ENCODE results near the gene BST1. TPM values are rescaled to one million over a fixed set of nuclear protein-coding genes. Genes with fewer than 3 reads are reported as not detected.

Gene BST1
- total and polyA plus RNA-seq, 3 experiments from 2014 or later: 0.39 to 0.48 (median 0.44) TPM

DNA sequence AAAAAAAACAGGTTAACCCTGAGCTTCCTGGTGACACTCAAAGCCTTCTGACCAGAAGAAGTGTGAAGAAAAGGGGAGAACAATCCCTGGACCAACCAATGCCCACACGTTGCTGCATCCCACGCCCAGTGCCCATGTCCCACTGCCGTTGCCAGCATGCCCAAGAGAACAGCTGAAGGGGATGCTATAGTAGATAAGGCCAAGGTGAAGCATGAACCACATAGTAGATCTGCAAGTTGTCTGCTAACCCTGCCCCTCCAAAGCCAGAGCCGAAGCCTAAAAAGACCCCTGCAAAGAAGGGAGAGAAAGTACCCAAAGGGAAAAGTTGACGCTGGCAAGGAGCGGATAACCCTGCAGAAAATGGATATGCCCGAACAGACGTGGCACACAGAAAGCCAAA is 64.0 kb downstream of the BST1 start:
- peak overlapping the region in 6 of 7 donors; percentile 7 to 76 (median 39) for H3K4me3 Mint-ChIP-seq
- DNase-seq: no peak
- CTCF ChIA-PET: interaction anchor here (0.9 to 2.8 kb wide), 4 partner anchors 10 to 39 kb away, joined by 3 to 21 read pairs (median 4); no protein-coding TSS in a partner anchor
- Histone ChIP-seq H3K4me1 (ENCODE audit: insufficient read depth, low read length) (peaks cover 48% of the 10 kb centered on the region), H3K36me3 (ENCODE audit: insufficient read depth, low read length) (no peaks in the 10 kb centered on the region), H3K27ac (ENCODE audit: low read depth, low read length) (no peak overlapping the region), H3K27me3 (ENCODE audit: insufficient read depth, low read length, poor library complexity, severe bottlenecking) (no peaks in the 10 kb centered on the region), H3K9me3 (ENCODE audit: low read length) (no peaks in the 10 kb centered on the region), H3K4me3 (ENCODE audit: low read length) (peak overlapping the region; percentile 47)
- H3K27ac Mint-ChIP-seq: peak overlapping the region in 6 of 8 donors; percentile 18 to 83 (median 62)
- H3K27me3 Mint-ChIP-seq: peaks cover 0 to 6% of the 10 kb centered on the region in 2 donors
- POLR2A ChIA-PET: interaction anchor here (0.6 to 1.6 kb wide), 4 partner anchors 10 to 28 kb away, joined by 3 to 17 read pairs (median 5); no protein-coding TSS in a partner anchor
- H3K9me3 Mint-ChIP-seq: no peaks in the 10 kb centered on the region
- peaks cover 34 to 48% (median 44%) of the 10 kb centered on the region in 3 donors for H3K4me1 Mint-ChIP-seq
- no peaks in the 10 kb centered on the region for H3K36me3 Mint-ChIP-seq

DNA sequence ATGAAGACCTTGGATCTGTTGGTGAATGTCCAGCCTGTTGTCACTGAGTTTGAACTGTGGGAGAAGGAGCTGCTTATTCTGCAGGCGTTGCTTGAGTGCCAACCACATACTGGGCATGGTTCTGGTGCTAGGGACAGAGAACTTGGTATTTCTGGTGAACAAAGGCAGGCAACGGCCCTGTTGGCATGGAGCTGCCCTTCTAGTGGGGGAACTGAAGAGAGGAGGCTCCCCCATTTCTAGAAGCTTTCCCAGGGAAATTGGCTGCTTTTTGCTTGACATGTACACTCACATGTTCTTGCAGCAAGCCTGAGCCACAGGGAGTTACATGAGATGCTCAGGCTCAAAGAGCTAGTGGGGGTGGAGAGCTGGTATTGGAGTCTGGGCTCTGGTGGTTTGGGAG is 66.3 kb downstream of the BST1 start:
- H3K4me3 Mint-ChIP-seq: no peak overlapping the region
- Histone ChIP-seq H3K4me1 (ENCODE audit: insufficient read depth, low read length) (peaks cover 58% of the 10 kb centered on the region), H3K4me3 (ENCODE audit: low read length) (no peak overlapping the region), H3K27me3 (ENCODE audit: insufficient read depth, low read length, poor library complexity, severe bottlenecking) (no peaks in the 10 kb centered on the region), H3K27ac (ENCODE audit: low read depth, low read length) (no peak overlapping the region), H3K36me3 (ENCODE audit: insufficient read depth, low read length) (no peaks in the 10 kb centered on the region), H3K9me3 (ENCODE audit: low read length) (no peaks in the 10 kb centered on the region)
- no peak overlapping the region for H3K27ac Mint-ChIP-seq
- POLR2A ChIA-PET: no interaction called here
- no peak for DNase-seq
- H3K36me3 Mint-ChIP-seq: no peaks in the 10 kb centered on the region
- H3K9me3 Mint-ChIP-seq: no peaks in the 10 kb centered on the region
- H3K27me3 Mint-ChIP-seq: peaks cover 0 to 12% of the 10 kb centered on the region in 2 donors
- CTCF ChIA-PET: interaction anchor here (1.1 to 1.2 kb wide), 2 partner anchors 20 to 36 kb away, joined by 3 read pairs; no protein-coding TSS in a partner anchor
- peaks cover 36 to 62% (median 54%) of the 10 kb centered on the region in 3 donors for H3K4me1 Mint-ChIP-seq

DNA sequence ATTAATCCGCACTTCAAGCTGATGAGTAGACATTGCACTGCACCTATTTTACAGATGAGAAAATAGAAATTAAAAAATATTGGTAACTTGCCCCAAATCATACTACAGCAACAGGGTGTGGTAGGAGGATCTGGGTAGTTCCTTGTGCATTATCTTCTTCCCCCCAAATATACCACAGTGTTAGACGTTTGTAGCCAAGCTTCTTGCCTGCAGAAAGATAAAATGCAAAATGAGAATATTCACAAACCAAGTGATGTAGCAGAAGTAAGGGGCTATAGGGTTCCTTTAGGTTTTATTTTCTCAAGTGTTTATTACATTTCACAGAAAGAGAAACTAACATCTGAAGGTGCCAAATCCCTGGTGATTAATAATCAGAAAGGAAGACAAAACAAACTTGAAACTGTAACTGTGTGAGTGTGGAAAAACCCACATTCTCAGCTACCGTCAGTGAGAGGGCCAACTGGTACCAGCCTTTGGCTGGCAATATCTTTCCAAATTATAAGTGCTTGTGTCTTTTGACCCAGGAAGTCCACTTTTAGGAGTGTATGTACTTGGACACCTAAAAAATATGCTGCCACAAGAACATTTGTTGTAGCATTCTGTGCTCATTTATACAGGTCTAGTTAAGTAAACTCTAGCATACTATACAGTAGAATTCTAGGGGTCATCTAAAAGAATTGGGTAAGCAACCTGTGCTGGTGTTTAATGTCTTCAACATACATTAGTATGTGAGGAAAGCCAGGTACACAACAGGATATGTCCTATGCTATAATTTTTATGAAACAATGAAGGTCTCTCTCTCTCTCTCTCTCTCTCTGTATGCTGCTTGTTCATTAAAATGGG is 68.6 kb downstream of the BST1 start:
- H3K4me3 Mint-ChIP-seq: no peak overlapping the region
- H3K27ac Mint-ChIP-seq: peak overlapping the region in 1 of 8 donors; percentile 7
- CTCF ChIA-PET: interaction anchor here (1.8 kb wide), 1 partner anchor 14 kb away, joined by 5 read pairs; no protein-coding TSS in a partner anchor
- Histone ChIP-seq H3K9me3 (ENCODE audit: low read length) (no peaks in the 10 kb centered on the region), H3K36me3 (ENCODE audit: insufficient read depth, low read length) (no peaks in the 10 kb centered on the region), H3K4me1 (ENCODE audit: insufficient read depth, low read length) (peaks cover 43% of the 10 kb centered on the region), H3K27ac (ENCODE audit: low read depth, low read length) (no peak overlapping the region), H3K4me3 (ENCODE audit: low read length) (no peak overlapping the region), H3K27me3 (ENCODE audit: insufficient read depth, low read length, poor library complexity, severe bottlenecking) (no peaks in the 10 kb centered on the region)
- no peak for DNase-seq
- no peaks in the 10 kb centered on the region for H3K36me3 Mint-ChIP-seq
- peaks cover 0 to 12% of the 10 kb centered on the region in 2 donors for H3K27me3 Mint-ChIP-seq
- H3K4me1 Mint-ChIP-seq: peaks cover 20 to 42% (median 36%) of the 10 kb centered on the region in 3 donors
- POLR2A ChIA-PET: no interaction called here
- H3K9me3 Mint-ChIP-seq: no peaks in the 10 kb centered on the region

DNA sequence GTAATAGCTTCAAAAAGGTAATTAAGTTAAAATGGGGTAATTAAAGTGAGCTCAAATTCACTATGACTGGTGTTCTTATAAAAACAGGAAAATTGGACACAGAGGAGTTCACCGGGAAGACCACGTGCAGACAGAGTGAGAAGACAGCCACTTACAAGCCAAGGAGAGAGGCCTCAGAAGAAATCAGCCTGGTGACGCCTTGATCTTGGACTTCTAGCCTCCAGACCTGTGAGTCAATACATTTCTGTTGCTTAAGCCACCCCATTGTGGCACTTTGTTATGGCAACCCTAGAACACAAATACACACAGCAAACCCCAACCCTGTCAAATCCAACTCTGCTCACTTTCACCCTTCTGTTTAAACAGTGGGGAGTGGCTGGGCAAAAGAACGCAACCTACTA is 71.2 kb downstream of the BST1 start:
- peaks cover 21 to 47% (median 39%) of the 10 kb centered on the region in 3 donors for H3K4me1 Mint-ChIP-seq
- H3K27me3 Mint-ChIP-seq: peaks cover 0 to 12% of the 10 kb centered on the region in 2 donors
- H3K9me3 ChIP-seq (ENCODE audit: low read length): no peaks in the 10 kb centered on the region
- H3K4me3 Mint-ChIP-seq: no peak overlapping the region
- no peak overlapping the region for H3K27ac ChIP-seq (ENCODE audit: low read depth, low read length)
- no peaks in the 10 kb centered on the region for H3K27me3 ChIP-seq (ENCODE audit: insufficient read depth, low read length, poor library complexity, severe bottlenecking)
- ChIA-PET CTCF (interaction anchor here (1.3 to 1.6 kb wide), 2 partner anchors 18 to 32 kb away, joined by 4 read pairs; no protein-coding TSS in a partner anchor), POLR2A (no interaction called here)
- no peaks in the 10 kb centered on the region for H3K36me3 Mint-ChIP-seq
- peaks cover 28% of the 10 kb centered on the region for H3K4me1 ChIP-seq (ENCODE audit: insufficient read depth, low read length)
- DNase-seq: no peak
- no peaks in the 10 kb centered on the region for H3K9me3 Mint-ChIP-seq
- H3K36me3 ChIP-seq (ENCODE audit: insufficient read depth, low read length): no peaks in the 10 kb centered on the region
- no peak overlapping the region for H3K4me3 ChIP-seq (ENCODE audit: low read length)
- H3K27ac Mint-ChIP-seq: no peak overlapping the region

DNA sequence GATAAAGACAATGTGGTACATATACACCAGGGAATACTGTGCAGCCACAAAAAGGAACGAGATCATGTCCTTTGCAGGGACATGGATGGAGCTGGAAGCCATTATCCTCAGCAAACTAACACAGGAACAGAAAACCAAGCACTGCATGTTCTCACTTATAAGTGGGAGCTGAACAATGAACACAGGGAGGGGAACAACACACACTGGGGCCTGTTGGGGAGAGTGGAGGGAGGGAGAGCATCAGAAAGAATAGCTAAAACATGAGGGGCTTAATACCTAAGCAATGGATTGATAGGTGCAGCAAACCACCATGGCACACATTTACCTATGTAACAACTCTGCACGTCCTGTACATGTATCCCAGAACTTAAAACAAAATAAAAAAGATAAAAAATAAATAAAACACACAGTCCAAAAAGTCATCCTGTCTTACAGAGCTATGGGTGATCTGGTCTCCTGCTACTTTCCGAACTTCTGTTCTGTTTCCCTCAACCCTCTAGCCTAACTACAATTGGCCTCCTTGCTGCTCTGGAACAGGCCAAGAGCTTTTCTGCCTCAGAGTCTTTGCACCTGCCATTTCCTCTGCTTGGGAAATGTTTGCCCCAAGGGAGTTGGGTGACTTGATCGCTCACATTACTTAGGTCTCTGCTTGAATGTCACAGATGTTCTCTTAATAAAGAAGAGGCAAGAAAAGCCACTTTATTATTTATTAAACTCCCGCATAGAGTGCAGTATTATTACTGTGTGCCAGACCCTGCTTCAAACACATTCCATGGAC is 74.2 kb downstream of the BST1 start:
- peaks cover 31 to 61% (median 50%) of the 10 kb centered on the region in 3 donors for H3K4me1 Mint-ChIP-seq
- Histone ChIP-seq H3K27ac (ENCODE audit: low read depth, low read length) (no peak overlapping the region), H3K4me1 (ENCODE audit: insufficient read depth, low read length) (peaks cover 44% of the 10 kb centered on the region), H3K9me3 (ENCODE audit: low read length) (no peaks in the 10 kb centered on the region), H3K27me3 (ENCODE audit: insufficient read depth, low read length, poor library complexity, severe bottlenecking) (no peaks in the 10 kb centered on the region), H3K36me3 (ENCODE audit: insufficient read depth, low read length) (no peaks in the 10 kb centered on the region), H3K4me3 (ENCODE audit: low read length) (no peak overlapping the region)
- ChIA-PET POLR2A (no interaction called here), CTCF (interaction anchor here (0.6 to 2.0 kb wide), 4 partner anchors 19 to 773 kb away, joined by 3 to 5 read pairs (median 3); no protein-coding TSS in a partner anchor)
- DNase-seq: no peak
- H3K9me3 Mint-ChIP-seq: no peaks in the 10 kb centered on the region
- H3K27ac Mint-ChIP-seq: peak overlapping the region in 2 of 8 donors; percentile 18 to 42
- peaks cover 0 to 8% of the 10 kb centered on the region in 2 donors for H3K27me3 Mint-ChIP-seq
- H3K4me3 Mint-ChIP-seq: peak overlapping the region in 4 of 7 donors; percentile 8 to 92 (median 72)
- no peaks in the 10 kb centered on the region for H3K36me3 Mint-ChIP-seq

DNA sequence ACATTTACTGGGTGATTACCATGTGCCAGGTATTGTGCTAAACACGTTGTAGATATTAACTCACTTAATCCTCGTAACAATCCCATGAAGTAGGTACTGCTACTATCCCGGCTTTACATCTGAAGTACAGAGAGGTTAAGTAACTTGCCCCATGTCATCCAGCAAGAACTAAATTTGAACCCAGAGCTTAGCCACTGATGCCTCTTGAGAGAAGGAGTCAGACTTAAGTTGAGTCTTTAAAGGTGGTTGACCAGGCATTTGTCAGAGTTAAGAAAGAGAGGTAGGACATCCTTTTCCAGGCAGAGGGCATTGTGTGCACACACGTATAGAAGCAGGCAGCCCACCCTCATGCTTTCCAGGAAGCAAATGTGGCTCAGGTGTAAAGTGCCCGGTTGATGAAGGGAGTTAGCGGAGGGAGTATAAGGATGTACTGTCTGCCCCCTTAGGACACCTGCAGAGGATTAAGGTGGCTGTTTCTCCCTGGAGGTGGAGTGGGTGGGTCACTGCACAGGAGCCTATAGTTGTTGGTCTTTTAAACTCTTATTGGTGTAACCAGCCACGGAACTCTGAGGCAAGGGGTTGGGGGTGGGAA is 74.9 kb downstream of the BST1 start:
- POLR2A ChIA-PET: no interaction called here
- no peak overlapping the region for H3K27ac ChIP-seq (ENCODE audit: low read depth, low read length)

More for the DNA sequence above, 74.9 kb downstream of the BST1 start:
- H3K36me3 Mint-ChIP-seq: no peaks in the 10 kb centered on the region
- H3K27me3 ChIP-seq (ENCODE audit: insufficient read depth, low read length, poor library complexity, severe bottlenecking): no peaks in the 10 kb centered on the region
- H3K9me3 Mint-ChIP-seq: no peaks in the 10 kb centered on the region
- H3K36me3 ChIP-seq (ENCODE audit: insufficient read depth, low read length): no peaks in the 10 kb centered on the region
- peak overlapping the region; percentile 58 for H3K4me3 ChIP-seq (ENCODE audit: low read length)
- peak overlapping the region in 6 of 8 donors; percentile 18 to 84 (median 38) for H3K27ac Mint-ChIP-seq
- no peak for DNase-seq
- CTCF ChIA-PET: interaction anchor here (0.6 to 2.0 kb wide), 4 partner anchors 20 to 774 kb away, joined by 3 to 5 read pairs (median 3); no protein-coding TSS in a partner anchor
- H3K27me3 Mint-ChIP-seq: peaks cover 0 to 10% of the 10 kb centered on the region in 2 donors
- no peaks in the 10 kb centered on the region for H3K9me3 ChIP-seq (ENCODE audit: low read length)
- peaks cover 34 to 61% (median 44%) of the 10 kb centered on the region in 3 donors for H3K4me1 Mint-ChIP-seq
- peak overlapping the region; percentile 45 to 92 (median 80) for H3K4me3 Mint-ChIP-seq
- H3K4me1 ChIP-seq (ENCODE audit: insufficient read depth, low read length): peaks cover 39% of the 10 kb centered on the region

All from CD8-positive, alpha-beta memory T cell (primary cell).